Neutrophil (primary cell): ENCODE results near the gene ATAD1.
"Not testable (repeated sequence)": the region's sequence is repeated elsewhere in the genome, so short reads cannot be mapped to it uniquely, and the experiment has no call there.

Source experiments
- H3K27ac ChIP-seq: fragments of 200-600 bp; sonication (generic); 2 replicates; pipeline ENCODE4 v1.5.1; 2016; ENCODE audit warnings: mild to moderate bottlenecking, moderate library complexity
- H3K27me3 ChIP-seq: fragments of 200-600 bp; sonication (generic); 2 replicates; pipeline ENCODE4 v1.6.0; 2016; ENCODE audit warnings: mild to moderate bottlenecking
- H3K36me3 ChIP-seq: fragments of 200-600 bp; sonication (generic); 2 replicates; pipeline ENCODE4 v1.5.1; 2017
- H3K4me1 ChIP-seq, 2 experiments: fragments of 200-600 bp in 1 of 2; sonication (generic) in 1 of 2; 1 replicate in 1 of 2; 2 replicates in 1 of 2; pipeline versions ENCODE4 v1.5.1 to v1.6.1; 2013 to 2016; ENCODE audit warnings: low read depth in 1 of 2, low read length in 1 of 2, mild to moderate bottlenecking in 1 of 2, moderate library complexity in 1 of 2; ENCODE audit not compliant: control insufficient read depth in 1 of 2, insufficient read depth in 1 of 2
- H3K4me3 ChIP-seq, 2 experiments: fragments of 200-600 bp in 1 of 2; sonication (generic) in 1 of 2; 1 replicate in 1 of 2; 2 replicates in 1 of 2; pipeline ENCODE4 v1.5.1; 2013 to 2016; ENCODE audit warnings: low read depth in 1 of 2, low read length in 1 of 2, mild to moderate bottlenecking in 1 of 2, moderate library complexity in 1 of 2
- H3K9me3 ChIP-seq: fragments of 200-600 bp; sonication (generic); 2 replicates; pipeline ENCODE4 v1.5.1; 2016
- TF ChIP-seq, protein P1 (sequence below): fragments of 200-600 bp; sonication (generic); IDR thresholded peaks from 2 replicates; pipeline ENCODE4 v1.5.1; 2016; ENCODE audit warnings: antibody characterized with exemption

Gene ATAD1

DNA sequence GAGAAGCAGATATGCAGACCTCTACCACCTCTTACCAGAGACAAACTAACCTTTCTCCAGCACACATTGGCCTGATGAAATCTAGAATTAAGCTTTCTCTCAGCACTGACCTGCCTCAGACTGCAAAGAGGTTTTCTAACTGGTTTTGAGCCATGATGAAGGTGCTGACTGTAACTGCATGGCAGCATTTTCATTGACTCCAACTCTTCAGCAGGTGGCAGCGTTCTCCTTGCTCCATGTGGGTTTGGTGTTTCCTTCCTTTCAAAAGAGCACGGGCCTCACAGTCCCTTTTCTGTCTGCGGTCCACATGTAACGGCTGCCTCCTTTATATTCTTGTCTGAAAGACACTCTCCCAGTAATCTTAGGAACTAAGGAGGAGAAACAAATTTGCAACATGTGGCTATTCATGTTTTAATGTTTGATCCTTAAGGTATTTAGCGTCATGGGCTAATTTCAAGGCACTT, 32.7 kb upstream of the ATAD1 start:
- no peak overlapping the region for H3K27ac ChIP-seq
- H3K36me3 ChIP-seq: no peaks in the 10 kb centered on the region
- TF ChIP-seq, protein P1, sequence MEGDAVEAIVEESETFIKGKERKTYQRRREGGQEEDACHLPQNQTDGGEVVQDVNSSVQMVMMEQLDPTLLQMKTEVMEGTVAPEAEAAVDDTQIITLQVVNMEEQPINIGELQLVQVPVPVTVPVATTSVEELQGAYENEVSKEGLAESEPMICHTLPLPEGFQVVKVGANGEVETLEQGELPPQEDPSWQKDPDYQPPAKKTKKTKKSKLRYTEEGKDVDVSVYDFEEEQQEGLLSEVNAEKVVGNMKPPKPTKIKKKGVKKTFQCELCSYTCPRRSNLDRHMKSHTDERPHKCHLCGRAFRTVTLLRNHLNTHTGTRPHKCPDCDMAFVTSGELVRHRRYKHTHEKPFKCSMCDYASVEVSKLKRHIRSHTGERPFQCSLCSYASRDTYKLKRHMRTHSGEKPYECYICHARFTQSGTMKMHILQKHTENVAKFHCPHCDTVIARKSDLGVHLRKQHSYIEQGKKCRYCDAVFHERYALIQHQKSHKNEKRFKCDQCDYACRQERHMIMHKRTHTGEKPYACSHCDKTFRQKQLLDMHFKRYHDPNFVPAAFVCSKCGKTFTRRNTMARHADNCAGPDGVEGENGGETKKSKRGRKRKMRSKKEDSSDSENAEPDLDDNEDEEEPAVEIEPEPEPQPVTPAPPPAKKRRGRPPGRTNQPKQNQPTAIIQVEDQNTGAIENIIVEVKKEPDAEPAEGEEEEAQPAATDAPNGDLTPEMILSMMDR: peak; percentile 53
- H3K9me3 ChIP-seq: no peaks in the 10 kb centered on the region
- H3K4me1 ChIP-seq: peaks cover 3 to 4% of the 10 kb centered on the region in 2 experiments
- no peaks in the 10 kb centered on the region for H3K27me3 ChIP-seq
- no peak overlapping the region for H3K4me3 ChIP-seq

DNA sequence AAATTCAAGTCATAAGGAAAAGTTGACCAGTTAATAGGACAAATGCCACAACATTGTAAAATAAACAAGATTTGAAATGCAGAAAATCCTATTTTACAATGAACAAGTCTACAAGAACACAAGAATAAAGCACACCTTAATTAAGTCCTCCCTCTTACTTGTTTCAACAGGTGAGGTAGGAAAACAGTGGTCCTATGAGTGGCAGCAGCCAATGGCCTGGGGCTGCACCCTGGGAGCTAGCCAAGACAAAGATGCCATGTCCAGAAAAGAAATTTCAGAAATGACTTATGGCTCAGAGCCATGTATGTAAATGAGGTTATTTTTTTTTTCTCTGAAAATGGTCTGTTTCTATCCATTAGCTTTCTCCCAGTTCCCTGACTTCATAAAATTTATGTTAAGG, 31.0 kb upstream of the ATAD1 start:
- H3K4me1 ChIP-seq: peaks cover 3 to 4% of the 10 kb centered on the region in 2 experiments
- TF ChIP-seq, protein P1: no peak
- no peaks in the 10 kb centered on the region for H3K9me3 ChIP-seq
- no peak overlapping the region for H3K4me3 ChIP-seq
- H3K36me3 ChIP-seq: no peaks in the 10 kb centered on the region
- H3K27ac ChIP-seq: no peak overlapping the region
- no peaks in the 10 kb centered on the region for H3K27me3 ChIP-seq

DNA sequence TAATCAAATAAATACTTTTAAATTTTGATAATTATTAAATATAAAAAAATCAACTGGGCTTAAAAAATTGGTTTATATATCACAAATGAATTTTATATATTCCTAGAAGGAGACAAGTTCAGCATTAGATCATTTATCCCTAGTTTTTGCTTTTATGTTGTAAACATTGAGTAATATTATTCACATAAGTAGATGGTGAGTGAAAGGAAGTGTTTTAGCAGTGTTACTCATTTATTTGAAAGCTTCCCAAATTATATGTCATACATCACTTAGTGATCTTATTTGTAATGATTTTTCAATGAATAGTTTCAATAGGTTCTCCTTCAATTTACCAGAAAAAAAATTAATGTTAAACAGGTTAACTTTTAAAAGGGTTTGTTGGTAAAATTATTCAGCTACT, 29.5 kb upstream of the ATAD1 start:
- Histone ChIP-seq H3K36me3 (no peaks in the 10 kb centered on the region), H3K27me3 (no peaks in the 10 kb centered on the region), H3K27ac (no peak overlapping the region), H3K4me1 (peaks cover 3 to 4% of the 10 kb centered on the region in 2 experiments), H3K4me3 (no peak overlapping the region), H3K9me3 (no peaks in the 10 kb centered on the region)
- TF ChIP-seq, protein P1: no peak

DNA sequence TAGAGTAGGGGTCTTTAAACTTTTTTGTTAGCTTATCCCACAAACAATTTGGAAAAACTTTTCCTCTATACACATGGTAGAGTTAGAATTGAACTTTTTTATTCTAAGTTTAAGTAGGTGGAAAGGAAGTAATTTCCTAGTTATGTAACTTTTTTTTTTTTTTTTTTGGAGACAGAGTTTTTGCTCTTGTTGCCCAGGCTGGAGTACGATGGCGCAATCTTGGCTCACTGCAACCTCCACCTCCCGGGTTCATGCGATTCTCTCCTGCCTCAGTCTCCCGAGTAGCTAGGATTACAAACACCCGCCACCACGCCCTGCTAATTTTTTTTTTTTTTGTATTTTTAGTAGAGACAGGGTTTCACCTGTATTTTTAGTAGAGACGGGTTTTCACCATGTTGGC, 28.7 kb upstream of the ATAD1 start:
- not testable (repeated sequence) for H3K27me3 ChIP-seq, H3K27ac ChIP-seq, H3K36me3 ChIP-seq, H3K4me1 ChIP-seq, H3K4me3 ChIP-seq, H3K9me3 ChIP-seq

DNA sequence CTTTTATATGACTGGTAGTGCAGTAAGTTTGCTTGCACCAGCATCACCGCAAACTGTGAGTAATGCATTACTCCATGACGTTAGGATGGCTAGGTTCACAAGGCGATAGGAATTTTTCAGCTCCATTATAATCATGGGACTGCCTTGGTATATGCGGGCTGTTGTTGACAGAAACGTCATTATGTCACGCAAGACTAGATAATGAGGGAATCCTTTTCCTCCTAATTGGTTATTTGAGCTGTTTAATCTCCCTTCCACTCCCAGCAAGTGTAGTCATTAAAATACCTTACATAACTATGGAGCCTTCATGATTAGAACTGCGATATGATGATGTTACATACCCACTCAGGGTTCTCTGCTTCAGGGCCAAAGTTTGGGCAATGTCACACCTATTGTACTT, 28.0 kb upstream of the ATAD1 start:
- no peak overlapping the region for H3K4me3 ChIP-seq
- H3K27ac ChIP-seq: no peak overlapping the region
- TF ChIP-seq, protein P1: no peak
- no peaks in the 10 kb centered on the region for H3K27me3 ChIP-seq
- no peaks in the 10 kb centered on the region for H3K9me3 ChIP-seq
- no peaks in the 10 kb centered on the region for H3K36me3 ChIP-seq
- peaks cover 3 to 4% of the 10 kb centered on the region in 2 experiments for H3K4me1 ChIP-seq

DNA sequence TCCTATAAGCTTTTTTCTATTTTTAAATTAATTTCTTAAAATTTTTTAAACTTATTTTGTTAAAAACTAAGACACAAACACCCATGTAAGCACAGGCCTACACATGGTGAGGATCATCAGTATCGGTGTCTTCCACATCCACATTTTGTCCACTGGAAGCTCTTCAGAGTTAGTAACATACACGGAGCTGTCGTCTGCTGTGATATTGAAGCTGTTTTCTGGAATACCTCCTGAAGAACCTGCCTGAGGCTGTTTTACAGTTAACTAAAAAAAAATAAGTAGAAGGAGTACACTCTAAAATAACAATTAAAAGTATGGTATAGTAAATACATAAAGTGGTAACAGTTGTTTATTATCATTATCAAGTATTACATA, 27.6 kb upstream of the ATAD1 start:
- Histone ChIP-seq H3K4me3 (no peak overlapping the region), H3K27me3 (no peaks in the 10 kb centered on the region), H3K4me1 (peaks cover 0 to under 1% of the 10 kb centered on the region in 2 experiments), H3K27ac (no peak overlapping the region), H3K9me3 (no peaks in the 10 kb centered on the region), H3K36me3 (no peaks in the 10 kb centered on the region)
- TF ChIP-seq, protein P1: no peak
